Bone marrow (tissue), 2 donors: ENCODE results near the gene TP63.

Experiments used
- DNase-seq, 2 donors: peaks; one replicate each; lab custom pipeline; 2025; lab: John Stamatoyannopoulos, UW

Gene TP63

GRCh38 chr3:189936201-189936945 lies 305.2 kb downstream of the TP63 start:
- no peak for DNase-seq

DNA sequence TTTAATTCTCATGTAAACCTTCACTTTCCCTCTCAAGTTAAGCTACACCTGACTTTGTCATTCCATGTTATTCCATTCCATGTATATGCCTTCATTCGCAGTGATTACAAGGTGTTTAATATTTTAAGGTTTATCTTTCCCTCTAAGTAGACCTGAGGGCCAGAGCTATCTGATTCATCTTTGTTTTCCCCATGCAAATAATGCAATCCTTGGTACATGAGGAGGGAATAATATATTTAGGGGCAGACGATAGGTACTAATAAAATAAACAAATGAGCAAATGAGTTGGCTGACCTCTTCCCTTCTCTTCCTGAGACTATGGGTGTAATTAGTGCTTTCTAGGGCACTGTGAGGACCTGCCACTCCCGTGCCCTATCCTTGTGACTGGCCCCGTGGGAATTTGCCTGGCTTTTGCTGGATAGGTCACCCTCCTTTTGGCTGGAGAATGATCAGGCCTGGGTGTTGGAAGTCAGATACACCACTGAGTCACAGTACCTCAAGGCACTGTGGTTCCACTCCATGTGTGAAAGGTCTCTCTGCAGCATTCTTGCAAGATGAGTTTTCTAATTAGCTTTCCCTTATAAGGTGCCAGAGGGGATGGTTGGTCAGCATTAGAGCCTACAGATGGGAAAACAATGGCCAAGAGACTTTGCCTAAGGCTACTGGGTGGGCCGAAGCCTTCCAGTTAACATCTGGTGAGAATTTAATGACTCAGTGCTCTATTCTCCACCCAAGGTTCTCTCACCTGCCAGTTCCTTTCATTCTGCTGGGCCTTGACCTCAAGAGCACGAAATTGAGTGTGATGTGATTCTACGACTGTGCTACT lies 306.3 kb downstream of the TP63 start:
- no peak for DNase-seq

DNA sequence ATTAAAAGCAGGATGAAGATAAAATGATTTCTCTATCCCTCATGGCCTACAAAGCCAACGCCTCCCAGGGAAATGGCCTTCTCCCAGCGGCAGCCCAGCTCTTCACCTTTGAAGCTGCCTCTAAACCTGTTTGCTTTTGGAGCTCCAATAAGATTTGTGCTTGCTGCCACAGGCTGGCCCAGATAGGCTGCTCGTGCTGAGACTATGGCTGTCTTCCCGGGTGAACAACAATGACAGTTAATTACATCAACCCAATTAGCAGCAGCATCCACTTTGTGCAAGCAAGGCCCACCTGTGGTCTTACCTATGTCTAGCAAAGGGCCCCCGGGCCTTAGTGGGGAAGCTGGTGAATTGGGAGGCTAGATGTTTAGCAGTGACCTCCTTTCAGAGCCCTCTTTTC lies 309.9 kb downstream of the TP63 start:
- no peak for DNase-seq

GRCh38 chr3:189941679-189942078 lies 310.5 kb downstream of the TP63 start:
- DNase-seq: no peak

DNA sequence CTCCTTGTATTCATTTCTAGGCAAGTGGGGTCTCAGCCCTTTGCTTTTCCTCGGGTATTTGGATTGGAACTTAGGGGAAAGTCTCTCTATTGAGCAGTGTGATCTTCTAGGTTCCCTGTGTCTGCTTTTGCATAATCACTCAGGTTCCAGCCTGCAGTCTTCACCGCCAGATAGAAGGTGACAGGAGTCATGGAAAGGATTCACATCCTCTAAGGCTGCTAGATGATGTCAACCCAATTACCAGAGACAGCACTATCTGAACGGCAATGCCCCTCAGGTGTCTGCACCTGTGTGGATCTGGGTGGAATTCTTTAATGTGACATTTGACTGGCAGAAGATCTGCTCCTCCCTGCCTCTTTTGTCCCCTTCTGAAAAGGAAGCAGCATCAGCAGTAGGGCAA lies 311.8 kb downstream of the TP63 start:
- no peak for DNase-seq

DNA sequence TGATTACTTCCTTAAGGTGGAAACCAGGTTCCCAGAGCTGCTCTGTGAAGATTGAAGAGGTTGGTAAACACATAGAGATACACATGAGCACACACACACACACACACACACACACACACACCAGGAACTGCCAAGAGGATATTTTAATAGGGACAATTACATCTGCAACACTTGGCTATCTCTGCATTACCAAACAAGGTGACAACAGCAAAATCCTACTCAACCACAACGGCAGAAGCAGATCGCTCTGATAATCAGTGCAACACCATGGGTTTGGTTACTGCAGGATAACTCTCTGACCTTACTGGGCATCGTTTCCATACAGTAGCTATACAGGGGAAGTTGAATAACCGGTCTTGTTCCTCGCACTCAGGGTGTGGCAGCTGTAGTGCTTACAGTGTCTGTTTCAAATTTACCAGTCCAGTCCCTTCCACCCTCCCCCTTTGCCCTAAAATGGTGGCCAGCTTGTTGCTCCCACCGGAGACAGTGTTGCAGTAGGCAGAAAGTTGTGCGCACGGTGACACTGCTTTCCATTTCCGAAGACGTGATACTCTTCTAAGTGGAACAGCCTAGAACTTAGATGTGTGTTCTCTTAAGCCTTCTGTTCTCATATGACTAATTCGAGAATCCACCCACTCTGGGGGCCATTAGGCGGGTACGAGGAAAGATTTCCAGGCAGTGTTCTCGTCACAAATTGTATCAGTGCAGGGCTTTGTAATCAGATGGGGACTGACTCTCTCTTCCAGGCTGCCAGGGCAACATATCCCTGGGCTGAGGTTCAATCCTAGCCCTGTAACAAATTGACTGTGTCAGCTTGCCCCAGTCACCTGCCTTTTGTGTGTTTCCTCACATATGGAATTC lies 313.3 kb downstream of the TP63 start:
- DNase-seq: no peak

GRCh38 chr3:189945935-189946709 lies 314.9 kb downstream of the TP63 start:
- no peak for DNase-seq
